ENCODE data around the gene INPP5J.
A peak's percentile ranks its signal among the peaks of the same experiment; 100 is the strongest.
"Not testable (repeated sequence)": the region's sequence is repeated elsewhere in the genome, so short reads cannot be mapped to it uniquely, and the experiment has no call there.

INPP5J gene

DNA sequence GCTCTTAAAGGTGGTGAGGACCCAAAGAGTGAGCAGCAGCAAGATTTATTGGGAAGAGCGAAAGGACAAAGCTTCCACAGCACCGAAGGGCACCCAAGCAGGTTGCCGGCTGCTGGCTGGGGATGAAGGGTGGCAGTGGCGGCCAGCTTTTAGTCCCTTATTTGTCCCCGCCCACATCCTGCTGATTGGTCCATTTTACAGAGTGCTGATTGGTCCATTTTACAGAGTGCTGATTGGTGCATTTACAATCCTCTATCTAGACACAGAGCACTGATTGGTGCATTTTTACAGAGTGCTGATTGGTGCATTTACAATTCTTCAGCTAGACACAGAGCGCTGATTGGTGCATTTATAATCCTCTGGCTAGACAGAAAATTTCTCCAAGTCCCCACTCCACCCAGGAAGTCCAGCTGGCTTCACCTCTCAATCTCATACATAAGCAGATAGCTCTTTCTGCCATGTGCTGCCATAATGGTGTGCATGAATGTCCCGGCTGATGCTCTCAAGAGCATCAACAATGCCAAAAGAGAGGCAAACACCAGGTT is 10.1 kb upstream of the INPP5J start:
- DNase-seq (ENCODE audit: low spot score in 2 of 2); H3K36me3 Mint-ChIP-seq (ENCODE audit: insufficient read depth); H3K27me3 Mint-ChIP-seq; H3K4me1 Mint-ChIP-seq; H3K4me3 Mint-ChIP-seq; ATAC-seq (replicated peaks; ENCODE audit: extremely low read depth, poor library complexity, severe bottlenecking); H3K27ac Mint-ChIP-seq (ENCODE audit: low read depth); H3K9me3 Mint-ChIP-seq: not testable (repeated sequence)

GRCh38 chr22:31118046-31118820 is 4.5 kb upstream of the INPP5J start:
- ATAC-seq (replicated peaks; ENCODE audit: extremely low read depth, poor library complexity, severe bottlenecking) (no peak), DNase-seq (ENCODE audit: low spot score in 2 of 2) (no peak)
- H3K4me3 Mint-ChIP-seq: no peak overlapping the region
- no peak overlapping the region for H3K27ac Mint-ChIP-seq (ENCODE audit: low read depth)
- H3K36me3 Mint-ChIP-seq (ENCODE audit: insufficient read depth): peaks cover 2% of the 10 kb centered on the region
- H3K4me1 Mint-ChIP-seq: no peaks in the 10 kb centered on the region
- H3K9me3 Mint-ChIP-seq: no peaks in the 10 kb centered on the region
- no peaks in the 10 kb centered on the region for H3K27me3 Mint-ChIP-seq

DNA sequence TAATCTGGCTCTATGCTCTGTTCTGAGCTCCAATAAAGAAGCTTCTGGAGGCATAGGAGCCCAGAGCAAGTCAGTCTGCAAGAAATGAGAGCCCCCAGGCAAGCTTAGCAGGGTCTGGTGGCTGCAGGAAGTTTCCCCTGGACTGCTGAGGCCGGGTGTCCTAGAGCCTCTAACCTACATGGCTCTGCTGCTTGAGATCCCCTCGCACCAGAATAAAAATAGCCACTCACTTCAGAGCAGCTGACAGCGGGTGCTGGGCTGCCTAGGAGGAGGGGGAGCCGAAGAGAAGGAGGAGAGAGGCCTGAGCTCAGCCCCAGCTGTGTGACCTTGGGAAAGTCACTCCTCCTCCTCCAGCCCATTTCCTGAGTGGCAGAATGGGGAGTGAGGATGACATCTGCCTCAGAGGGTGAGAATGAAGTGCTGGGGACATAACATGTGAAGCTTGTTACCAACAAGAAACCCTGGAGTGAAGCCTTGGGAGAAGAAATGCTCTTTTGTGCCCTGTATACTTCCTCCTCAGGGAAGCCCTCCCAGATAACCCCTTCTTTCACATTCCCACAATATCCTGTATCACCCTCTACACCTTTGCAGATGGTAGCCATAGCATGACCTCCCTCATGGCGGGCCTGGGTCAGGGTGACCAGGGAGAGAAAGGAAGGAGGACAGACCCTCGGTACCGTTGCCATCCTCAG is 3.6 kb upstream of the INPP5J start:
- no peaks in the 10 kb centered on the region for H3K27me3 Mint-ChIP-seq
- ATAC-seq (replicated peaks; ENCODE audit: extremely low read depth, poor library complexity, severe bottlenecking) (no peak), DNase-seq (ENCODE audit: low spot score in 2 of 2) (no peak)
- H3K4me3 Mint-ChIP-seq: no peak overlapping the region
- no peak overlapping the region for H3K27ac Mint-ChIP-seq (ENCODE audit: low read depth)
- H3K36me3 Mint-ChIP-seq (ENCODE audit: insufficient read depth): peaks cover 2% of the 10 kb centered on the region
- no peaks in the 10 kb centered on the region for H3K4me1 Mint-ChIP-seq
- no peaks in the 10 kb centered on the region for H3K9me3 Mint-ChIP-seq

- Mint-ChIP-seq H3K9me3 (no peaks in the 10 kb centered on the region), H3K27me3 (no peaks in the 10 kb centered on the region), H3K36me3 (ENCODE audit: insufficient read depth) (peaks cover 2% of the 10 kb centered on the region), H3K4me1 (no peaks in the 10 kb centered on the region), H3K4me3 (no peak overlapping the region), H3K27ac (ENCODE audit: low read depth) (peak overlapping the region; percentile 42)
- no peak for ATAC-seq (replicated peaks; ENCODE audit: extremely low read depth, poor library complexity, severe bottlenecking)
- no peak for DNase-seq (ENCODE audit: low spot score in 2 of 2)
These were observed 2.5 kb upstream of the INPP5J start for GRCh38 chr22:31120230-31120629.

GRCh38 chr22:31120642-31121041 is 2.1 kb upstream of the INPP5J start:
- no peak overlapping the region for H3K4me3 Mint-ChIP-seq
- H3K27ac Mint-ChIP-seq (ENCODE audit: low read depth): no peak overlapping the region
- no peak for ATAC-seq (replicated peaks; ENCODE audit: extremely low read depth, poor library complexity, severe bottlenecking)
- DNase-seq (ENCODE audit: low spot score in 2 of 2): no peak
- no peaks in the 10 kb centered on the region for H3K9me3 Mint-ChIP-seq
- H3K4me1 Mint-ChIP-seq: no peaks in the 10 kb centered on the region
- H3K27me3 Mint-ChIP-seq: no peaks in the 10 kb centered on the region
- peaks cover 4% of the 10 kb centered on the region for H3K36me3 Mint-ChIP-seq (ENCODE audit: insufficient read depth)

GRCh38 chr22:31121403-31121802 is 1.4 kb upstream of the INPP5J start:
- H3K36me3 Mint-ChIP-seq (ENCODE audit: insufficient read depth): peaks cover 4% of the 10 kb centered on the region
- H3K27ac Mint-ChIP-seq (ENCODE audit: low read depth): no peak overlapping the region
- H3K27me3 Mint-ChIP-seq: no peaks in the 10 kb centered on the region
- no peaks in the 10 kb centered on the region for H3K9me3 Mint-ChIP-seq
- H3K4me1 Mint-ChIP-seq: no peaks in the 10 kb centered on the region
- no peak overlapping the region for H3K4me3 Mint-ChIP-seq
- no peak for DNase-seq (ENCODE audit: low spot score in 2 of 2)
- ATAC-seq (replicated peaks; ENCODE audit: extremely low read depth, poor library complexity, severe bottlenecking): no peak

DNA sequence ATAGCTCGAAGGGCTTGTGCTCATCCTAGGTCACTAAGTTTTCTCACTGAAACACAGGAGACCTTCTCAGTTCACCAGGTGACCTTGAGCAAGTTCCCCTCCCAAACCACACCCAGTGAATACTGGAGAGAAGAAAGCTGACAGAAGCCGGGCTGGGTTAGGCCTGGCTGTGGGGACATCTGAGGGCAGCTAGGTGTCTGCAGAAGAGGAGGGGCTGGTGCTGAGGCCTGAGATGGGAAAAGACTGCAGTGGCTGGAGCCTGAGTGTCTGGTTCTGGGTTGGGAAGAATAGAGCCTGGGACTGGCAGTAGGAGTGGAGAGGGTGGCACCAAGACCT is 602 bp upstream of the INPP5J start:
- no peak overlapping the region for H3K27ac Mint-ChIP-seq (ENCODE audit: low read depth)
- no peak overlapping the region for H3K4me3 Mint-ChIP-seq
- H3K36me3 Mint-ChIP-seq (ENCODE audit: insufficient read depth): peaks cover 4% of the 10 kb centered on the region
- peaks cover 3% of the 10 kb centered on the region for H3K27me3 Mint-ChIP-seq
- no peak for ATAC-seq (replicated peaks; ENCODE audit: extremely low read depth, poor library complexity, severe bottlenecking)
- H3K9me3 Mint-ChIP-seq: no peaks in the 10 kb centered on the region
- peaks cover 2% of the 10 kb centered on the region for H3K4me1 Mint-ChIP-seq
- DNase-seq (ENCODE audit: low spot score in 2 of 2): no peak

DNA sequence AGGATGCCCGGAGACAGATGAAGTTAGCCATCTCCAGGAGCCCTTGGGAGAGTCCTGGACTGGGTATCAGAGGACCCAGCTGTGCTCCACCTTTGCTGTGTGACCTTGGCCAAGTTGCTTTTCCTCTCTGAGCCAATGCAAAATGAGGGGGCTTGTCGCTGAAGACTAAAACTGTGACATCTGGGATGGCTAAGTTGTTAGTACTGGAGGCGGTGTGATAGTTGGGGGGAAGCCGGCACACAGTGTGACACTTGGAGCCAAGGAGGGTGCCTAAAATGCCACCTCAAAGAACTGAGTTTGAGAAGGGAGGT is 481 bp downstream of the INPP5J start:
- Mint-ChIP-seq H3K27ac (ENCODE audit: low read depth) (no peak overlapping the region), H3K4me3 (no peak overlapping the region), H3K4me1 (peaks cover 5% of the 10 kb centered on the region), H3K27me3 (peaks cover 14% of the 10 kb centered on the region), H3K36me3 (ENCODE audit: insufficient read depth) (peaks cover 4% of the 10 kb centered on the region), H3K9me3 (no peaks in the 10 kb centered on the region)
- DNase-seq (ENCODE audit: low spot score in 2 of 2) (no peak), ATAC-seq (replicated peaks; ENCODE audit: extremely low read depth, poor library complexity, severe bottlenecking) (no peak)

- H3K9me3 Mint-ChIP-seq: no peaks in the 10 kb centered on the region
- H3K27me3 Mint-ChIP-seq: peaks cover 14% of the 10 kb centered on the region
- no peak overlapping the region for H3K4me3 Mint-ChIP-seq
- peaks cover 5% of the 10 kb centered on the region for H3K4me1 Mint-ChIP-seq
- H3K27ac Mint-ChIP-seq (ENCODE audit: low read depth): no peak overlapping the region
- DNase-seq (ENCODE audit: low spot score in 2 of 2) (no peak), ATAC-seq (replicated peaks; ENCODE audit: extremely low read depth, poor library complexity, severe bottlenecking) (no peak)
- peaks cover 4% of the 10 kb centered on the region for H3K36me3 Mint-ChIP-seq (ENCODE audit: insufficient read depth)
These were observed 1.5 kb downstream of the INPP5J start for GRCh38 chr22:31124290-31124689.

DNA sequence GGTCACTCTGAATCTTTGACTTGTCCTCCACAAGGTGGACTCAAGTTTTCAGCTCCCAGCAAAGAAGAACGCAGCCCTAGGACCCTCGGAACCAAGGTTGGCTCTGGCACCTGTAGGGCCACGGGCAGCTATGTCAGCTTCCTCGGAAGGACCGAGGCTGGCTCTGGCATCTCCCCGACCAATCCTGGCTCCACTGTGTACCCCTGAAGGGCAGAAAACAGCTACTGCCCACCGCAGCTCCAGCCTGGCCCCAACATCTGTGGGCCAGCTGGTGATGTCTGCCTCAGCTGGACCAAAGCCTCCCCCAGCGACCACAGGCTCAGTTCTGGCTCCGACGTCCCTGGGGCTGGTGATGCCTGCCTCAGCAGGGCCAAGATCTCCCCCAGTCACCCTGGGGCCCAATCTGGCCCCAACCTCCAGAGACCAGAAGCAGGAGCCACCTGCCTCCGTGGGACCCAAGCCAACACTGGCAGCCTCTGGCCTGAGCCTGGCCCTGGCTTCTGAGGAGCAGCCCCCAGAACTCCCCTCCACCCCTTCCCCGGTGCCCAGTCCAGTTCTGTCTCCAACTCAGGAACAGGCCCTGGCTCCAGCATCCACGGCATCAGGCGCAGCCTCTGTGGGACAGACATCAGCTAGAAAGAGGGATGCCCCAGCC is 2.2 kb downstream of the INPP5J start:
- ATAC-seq (replicated peaks; ENCODE audit: extremely low read depth, poor library complexity, severe bottlenecking): no peak
- peaks cover 14% of the 10 kb centered on the region for H3K27me3 Mint-ChIP-seq
- no peak for DNase-seq (ENCODE audit: low spot score in 2 of 2)

DNA sequence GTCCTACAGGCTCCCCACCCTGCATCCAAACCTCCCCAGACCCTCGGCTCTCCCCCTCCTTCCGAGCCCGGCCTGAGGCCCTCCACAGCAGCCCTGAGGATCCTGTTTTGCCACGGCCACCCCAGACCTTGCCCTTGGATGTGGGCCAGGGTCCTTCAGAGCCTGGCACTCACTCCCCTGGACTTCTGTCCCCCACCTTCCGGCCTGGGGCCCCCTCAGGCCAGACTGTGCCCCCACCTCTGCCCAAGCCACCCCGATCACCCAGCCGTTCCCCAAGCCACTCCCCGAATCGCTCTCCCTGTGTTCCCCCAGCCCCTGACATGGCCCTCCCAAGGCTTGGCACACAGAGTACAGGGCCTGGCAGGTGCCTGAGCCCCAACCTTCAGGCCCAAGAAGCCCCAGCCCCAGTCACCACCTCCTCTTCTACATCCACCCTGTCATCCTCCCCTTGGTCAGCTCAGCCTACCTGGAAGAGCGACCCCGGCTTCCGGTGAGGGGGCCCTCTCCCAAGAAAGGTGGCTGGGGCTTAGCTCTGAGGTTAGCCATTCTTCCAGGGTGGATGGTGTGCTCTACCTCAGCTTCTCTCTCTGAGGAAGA is 2.9 kb downstream of the INPP5J start:
- H3K27me3 Mint-ChIP-seq: peaks cover 14% of the 10 kb centered on the region
- H3K4me1 Mint-ChIP-seq: peaks cover 5% of the 10 kb centered on the region
- peaks cover 4% of the 10 kb centered on the region for H3K36me3 Mint-ChIP-seq (ENCODE audit: insufficient read depth)
- H3K27ac Mint-ChIP-seq (ENCODE audit: low read depth): no peak overlapping the region
- H3K9me3 Mint-ChIP-seq: no peaks in the 10 kb centered on the region
- H3K4me3 Mint-ChIP-seq: no peak overlapping the region
- ATAC-seq (replicated peaks; ENCODE audit: extremely low read depth, poor library complexity, severe bottlenecking): no peak
- no peak for DNase-seq (ENCODE audit: low spot score in 2 of 2)

More for the DNA sequence above, 2.2 kb downstream of the INPP5J start:
- no peak overlapping the region for H3K27ac Mint-ChIP-seq (ENCODE audit: low read depth)
- H3K9me3 Mint-ChIP-seq: no peaks in the 10 kb centered on the region
- peaks cover 4% of the 10 kb centered on the region for H3K36me3 Mint-ChIP-seq (ENCODE audit: insufficient read depth)
- H3K4me1 Mint-ChIP-seq: peaks cover 5% of the 10 kb centered on the region
- no peak overlapping the region for H3K4me3 Mint-ChIP-seq

- Mint-ChIP-seq H3K4me3 (no peak overlapping the region), H3K27ac (ENCODE audit: low read depth) (no peak overlapping the region), H3K9me3 (no peaks in the 10 kb centered on the region)
These were observed 3.5 kb downstream of the INPP5J start for GRCh38 chr22:31126128-31126868.

More at GRCh38 chr22:31126128-31126868, 3.5 kb downstream of the INPP5J start:
- Mint-ChIP-seq H3K36me3 (ENCODE audit: insufficient read depth) (peaks cover 4% of the 10 kb centered on the region), H3K27me3 (peaks cover 14% of the 10 kb centered on the region), H3K4me1 (peaks cover 5% of the 10 kb centered on the region)
- no peak for DNase-seq (ENCODE audit: low spot score in 2 of 2)
- no peak for ATAC-seq (replicated peaks; ENCODE audit: extremely low read depth, poor library complexity, severe bottlenecking)
